GM06990 (cell line): ENCODE data around the gene ABCA7.

Experiments
- DNase-seq: peaks from one replicate; pipeline ENCODE4 v3.0.0-alpha.2; 2011; ENCODE audit not compliant: insufficient read length; ENCODE audit errors: extremely low read depth
- H3K27me3 ChIP-seq: replicated peaks from 2 replicates; pipeline ENCODE4 v1.6.0; 2011; ENCODE audit warnings: low read length; ENCODE audit not compliant: control insufficient read depth, insufficient read depth
- H3K36me3 ChIP-seq: 2 replicates; pipeline ENCODE4 v1.5.1; 2011; ENCODE audit warnings: low read length; ENCODE audit not compliant: control insufficient read depth, insufficient read depth
- H3K4me3 ChIP-seq: replicated peaks from 2 replicates; pipeline ENCODE4 v1.5.1; 2011; ENCODE audit warnings: low read depth, mild to moderate bottlenecking, control low read depth, low read length
- CTCF ChIP-seq: IDR thresholded peaks from 2 replicates; pipeline ENCODE4 v1.5.1; 2011; ENCODE audit warnings: low read length, control low read depth, mild to moderate bottlenecking, inconsistent platforms; ENCODE audit not compliant: insufficient read depth, poor library complexity, severe bottlenecking

ABCA7 gene

GRCh38 chr19:1091544-1092175 is 51.8 kb downstream of the ABCA7 start:
- H3K36me3 ChIP-seq: peaks cover 16% of the 10 kb centered on the region
- no peak for TF ChIP-seq CTCF
- H3K4me3 ChIP-seq: no peak overlapping the region
- DNase-seq: no peak
- H3K27me3 ChIP-seq: no peaks in the 10 kb centered on the region

GRCh38 chr19:1093330-1093729 is 53.4 kb downstream of the ABCA7 start:
- TF ChIP-seq CTCF: no peak
- no peak for DNase-seq
- Histone ChIP-seq H3K27me3 (no peaks in the 10 kb centered on the region), H3K36me3 (peaks cover 9% of the 10 kb centered on the region), H3K4me3 (no peak overlapping the region; the same call in 1 of the 2 replicates)

GRCh38 chr19:1093811-1094553 is 54.1 kb downstream of the ABCA7 start:
- Histone ChIP-seq H3K4me3 (peak overlapping the region; percentile 88), H3K36me3 (peaks cover 5% of the 10 kb centered on the region), H3K27me3 (no peaks in the 10 kb centered on the region)
- TF ChIP-seq CTCF: no peak
- DNase-seq: peak; percentile 19

- TF ChIP-seq CTCF: no peak
- peak overlapping the region; percentile 88 for H3K4me3 ChIP-seq
- DNase-seq: no peak
- H3K36me3 ChIP-seq: peaks cover 5% of the 10 kb centered on the region
- H3K27me3 ChIP-seq: no peaks in the 10 kb centered on the region
These were observed 54.7 kb downstream of the ABCA7 start for GRCh38 chr19:1094655-1094977.

GRCh38 chr19:1094978-1095701 is 55.2 kb downstream of the ABCA7 start, which contains the start of gene POLR2E:
Gene POLR2E (minus strand): TSS chr19:1095375. CDS start chr19:1095315, 60 bp downstream.
- Histone ChIP-seq H3K36me3 (peaks cover 5% of the 10 kb centered on the region), H3K27me3 (no peaks in the 10 kb centered on the region), H3K4me3 (peak within 1 kb of the TSS; percentile 88)
- peak; percentile 94 for DNase-seq
- TF ChIP-seq CTCF: no peak
